Activated T-helper 1 cell treated with anti-CD3 and anti-CD28 coated beads, Interleukin-2, amount 50 U/mL, for 16 hours (primary cell): Measurements from ENCODE around the gene COL1A2.

Source experiments
- DNase-seq, 2 donors: peaks; one replicate each; pipeline ENCODE4 v3.0.0-alpha.2; 2020; ENCODE audit warnings: low read depth in 1 of 2, low spot score in 1 of 2

Gene COL1A2

GRCh38 chr7:94394437-94395140 lies at the start of gene COL1A2:
Gene COL1A2, plus strand, starts transcription at chr7:94394895. Its CDS starts 137 bp downstream, at chr7:94395032.
- no peak for DNase-seq

DNA sequence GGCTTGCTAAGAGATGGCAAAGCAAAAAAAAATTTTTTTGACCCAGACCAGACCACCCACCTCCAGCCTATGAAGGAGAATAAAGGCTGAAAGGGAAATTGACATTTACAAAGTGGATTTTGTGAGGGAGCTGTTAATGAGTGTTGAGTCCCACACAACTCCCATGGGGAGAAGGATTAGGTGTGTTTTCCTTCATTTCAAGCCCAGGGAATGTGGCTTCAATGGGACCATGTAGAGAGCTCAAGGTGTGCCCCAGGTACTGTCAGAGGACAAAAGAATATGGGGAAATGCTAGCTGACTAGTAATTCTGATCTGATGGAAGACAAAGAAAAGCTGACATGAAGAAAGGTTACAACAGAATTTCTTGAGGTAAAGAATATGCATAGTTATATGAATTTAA lies 48.8 kb upstream of the COL1A2 start:
- DNase-seq = no peak

GRCh38 chr7:94348142-94348541 lies 46.6 kb upstream of the COL1A2 start:
- DNase-seq = no peak

DNA sequence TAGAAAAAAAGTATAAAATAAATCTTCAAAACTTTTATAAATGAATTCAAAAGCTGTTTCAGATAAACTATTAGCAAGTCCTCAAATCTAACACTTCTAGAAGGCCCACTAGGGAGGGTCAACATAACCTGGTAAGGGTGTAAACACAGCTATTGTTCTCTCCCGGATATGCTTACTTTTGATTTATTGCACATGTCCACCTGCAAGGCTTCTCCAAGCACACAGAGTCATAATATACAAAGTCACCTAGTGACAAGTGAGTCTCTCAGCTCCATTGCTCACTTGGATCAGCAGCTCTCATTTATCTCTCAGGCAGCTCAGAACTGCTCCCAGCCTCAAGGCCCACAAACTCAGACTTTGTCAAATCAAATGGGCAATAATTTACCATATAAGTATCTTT lies 44.0 kb upstream of the COL1A2 start:
- no peak for DNase-seq

DNA sequence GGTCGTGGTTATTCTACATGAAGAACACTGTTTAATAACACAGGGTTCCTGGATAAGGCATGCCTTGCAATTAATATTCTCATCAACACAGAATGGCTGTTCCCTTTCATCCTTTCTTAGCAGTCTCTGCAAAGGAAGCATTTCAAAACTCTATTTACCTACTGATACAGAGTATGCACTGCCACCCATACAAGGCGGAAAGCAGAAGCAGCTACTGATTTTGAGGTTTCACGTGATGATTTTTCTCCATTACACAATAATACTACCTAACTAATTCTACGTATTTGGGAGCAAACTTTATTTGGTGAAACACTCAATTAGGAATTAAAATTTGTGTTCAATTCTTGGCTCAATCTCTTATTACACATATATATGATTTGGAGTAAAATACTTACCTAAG lies 43.0 kb upstream of the COL1A2 start:
- DNase-seq = no peak

DNA sequence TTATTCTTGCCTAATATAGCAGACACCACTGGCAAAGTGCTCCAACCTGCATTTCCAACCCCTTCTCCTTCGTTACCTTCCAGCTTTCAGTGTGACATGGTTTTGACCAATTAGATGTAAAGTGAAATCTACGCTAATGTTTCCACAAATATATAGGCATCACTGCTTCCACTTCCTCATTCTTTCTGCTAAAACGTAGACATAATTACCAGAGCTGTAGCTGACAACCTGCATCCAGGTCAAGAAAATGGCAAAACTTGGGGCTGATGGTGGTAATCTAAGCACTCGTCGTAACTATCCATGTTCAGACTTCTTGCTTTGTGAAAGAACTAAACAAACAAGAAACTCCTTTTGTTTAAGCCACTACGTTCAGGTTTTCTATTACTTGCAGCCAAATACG lies 41.8 kb upstream of the COL1A2 start:
- DNase-seq = no peak

DNA sequence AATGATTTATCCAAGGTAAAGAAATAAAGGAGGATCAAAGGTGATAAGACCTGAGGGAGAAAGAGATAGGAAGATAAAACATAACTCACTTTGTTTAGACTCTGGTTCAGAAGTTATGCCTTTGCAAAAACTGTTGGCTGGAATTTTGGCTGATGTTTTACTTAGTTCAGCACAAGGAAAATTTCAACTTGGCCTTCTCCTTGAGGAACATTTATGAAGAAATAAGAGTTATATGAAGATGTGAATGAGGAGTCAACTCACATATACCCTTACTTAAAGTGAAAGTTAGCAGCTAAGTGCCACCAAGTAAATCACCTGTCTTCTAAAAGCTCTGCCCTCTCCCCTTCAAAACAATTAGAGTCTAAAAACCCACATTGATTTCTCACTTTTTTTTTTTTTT lies 39.7 kb upstream of the COL1A2 start:
- DNase-seq = no peak

DNA sequence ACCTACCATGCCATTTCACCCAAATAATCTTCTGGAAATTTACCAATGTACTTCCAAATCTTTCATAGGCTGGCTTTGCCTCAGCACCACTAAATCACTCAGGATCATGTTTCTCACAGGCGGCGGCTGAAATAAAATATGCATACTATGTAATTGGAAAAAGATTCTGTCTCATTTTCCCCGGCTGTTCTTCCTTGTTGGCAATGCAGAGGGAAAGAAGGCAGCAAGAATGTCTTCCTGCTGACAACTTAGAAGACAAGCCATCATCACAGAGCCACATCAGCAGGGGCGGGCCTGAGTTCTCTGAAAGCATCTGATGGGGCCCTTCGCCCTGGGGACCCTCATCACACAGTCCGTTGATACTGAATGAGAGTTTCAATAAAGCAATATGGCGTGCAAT lies 39.2 kb upstream of the COL1A2 start:
- DNase-seq = no peak

- DNase-seq = no peak
Measured at GRCh38 chr7:94357076-94357475, 37.6 kb upstream of the COL1A2 start.

DNA sequence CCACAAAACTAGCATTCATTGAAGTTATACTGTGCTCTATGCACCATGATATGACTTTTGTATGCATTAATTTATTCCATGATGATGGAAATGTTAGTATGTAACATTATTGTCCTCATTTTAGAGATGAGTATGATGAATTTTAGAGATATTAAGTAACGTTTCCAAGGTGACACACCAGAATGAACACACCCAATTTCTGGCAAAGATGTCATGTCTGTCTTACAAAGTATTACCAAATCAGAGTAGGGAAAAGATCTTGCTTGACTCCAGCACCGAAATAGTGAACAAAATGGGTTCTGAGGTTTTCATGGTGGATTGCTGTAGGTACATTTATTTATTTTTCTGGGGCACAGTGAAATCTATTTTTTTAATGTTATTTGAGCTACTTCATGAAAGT lies 33.8 kb upstream of the COL1A2 start:
- no peak for DNase-seq

GRCh38 chr7:94362276-94362675 lies 32.4 kb upstream of the COL1A2 start:
- no peak for DNase-seq

- no peak for DNase-seq
Measured at GRCh38 chr7:94364816-94365215, 29.9 kb upstream of the COL1A2 start.

DNA sequence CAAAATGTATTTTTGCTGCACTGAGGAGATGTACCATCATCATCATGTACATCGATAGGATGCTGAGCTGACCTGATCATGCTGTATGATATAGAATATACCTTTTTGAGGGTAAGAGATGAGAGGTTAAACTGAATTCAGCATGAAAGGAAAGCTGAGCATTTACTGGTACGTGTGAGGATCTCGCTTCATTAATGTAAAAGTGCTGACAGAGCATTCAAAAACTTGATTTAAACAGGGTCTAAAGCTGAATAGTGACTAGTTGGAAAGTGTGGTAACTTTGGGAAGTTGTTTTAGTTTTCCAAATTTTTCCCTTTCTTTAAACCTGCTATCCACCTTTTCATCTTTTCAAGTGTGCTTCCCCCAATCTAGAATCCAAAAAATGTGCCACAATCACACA lies 28.5 kb upstream of the COL1A2 start:
- no peak for DNase-seq

DNA sequence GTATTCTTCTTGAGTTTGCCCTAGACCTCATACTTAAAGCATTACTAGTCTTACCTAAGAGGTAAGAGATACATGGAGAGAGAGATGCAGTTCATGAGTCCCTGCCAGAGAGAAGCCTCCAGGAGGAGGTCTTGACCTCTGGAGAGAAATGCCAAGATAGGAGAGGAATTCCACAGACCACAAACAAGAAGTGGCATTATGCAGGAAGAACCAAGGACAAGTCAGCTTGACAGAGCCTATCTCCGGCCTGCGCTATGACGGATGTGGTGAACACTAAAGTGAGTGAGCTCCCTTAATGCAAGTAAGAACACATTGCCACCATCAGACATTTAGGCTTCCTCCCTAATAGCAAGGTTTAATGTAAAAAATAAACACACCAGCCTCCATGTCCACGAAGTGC lies 27.9 kb upstream of the COL1A2 start:
- DNase-seq = no peak

DNA sequence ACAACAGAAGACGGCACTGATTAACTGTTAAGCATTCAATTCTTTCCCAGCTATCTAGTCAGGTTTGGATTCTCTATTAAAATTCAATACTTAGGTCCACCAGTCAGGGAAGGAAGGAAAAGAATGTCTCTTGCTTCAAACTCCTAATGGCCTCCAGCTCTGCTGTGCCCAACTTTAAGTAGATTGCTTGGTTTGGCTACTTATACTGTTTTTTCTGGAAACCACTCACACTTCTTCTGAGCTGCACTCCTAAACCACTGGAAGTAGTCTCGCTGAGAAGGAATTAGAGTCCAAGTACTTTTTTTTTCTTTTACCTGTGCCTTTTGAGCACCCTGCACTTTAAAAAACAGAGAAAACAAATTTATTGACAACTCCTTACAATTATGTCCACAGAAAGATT lies 26.7 kb upstream of the COL1A2 start:
- DNase-seq = no peak

GRCh38 chr7:94368371-94368791 lies 26.3 kb upstream of the COL1A2 start:
- no peak for DNase-seq

GRCh38 chr7:94374231-94374630 lies 20.5 kb upstream of the COL1A2 start:
- DNase-seq = no peak

DNA sequence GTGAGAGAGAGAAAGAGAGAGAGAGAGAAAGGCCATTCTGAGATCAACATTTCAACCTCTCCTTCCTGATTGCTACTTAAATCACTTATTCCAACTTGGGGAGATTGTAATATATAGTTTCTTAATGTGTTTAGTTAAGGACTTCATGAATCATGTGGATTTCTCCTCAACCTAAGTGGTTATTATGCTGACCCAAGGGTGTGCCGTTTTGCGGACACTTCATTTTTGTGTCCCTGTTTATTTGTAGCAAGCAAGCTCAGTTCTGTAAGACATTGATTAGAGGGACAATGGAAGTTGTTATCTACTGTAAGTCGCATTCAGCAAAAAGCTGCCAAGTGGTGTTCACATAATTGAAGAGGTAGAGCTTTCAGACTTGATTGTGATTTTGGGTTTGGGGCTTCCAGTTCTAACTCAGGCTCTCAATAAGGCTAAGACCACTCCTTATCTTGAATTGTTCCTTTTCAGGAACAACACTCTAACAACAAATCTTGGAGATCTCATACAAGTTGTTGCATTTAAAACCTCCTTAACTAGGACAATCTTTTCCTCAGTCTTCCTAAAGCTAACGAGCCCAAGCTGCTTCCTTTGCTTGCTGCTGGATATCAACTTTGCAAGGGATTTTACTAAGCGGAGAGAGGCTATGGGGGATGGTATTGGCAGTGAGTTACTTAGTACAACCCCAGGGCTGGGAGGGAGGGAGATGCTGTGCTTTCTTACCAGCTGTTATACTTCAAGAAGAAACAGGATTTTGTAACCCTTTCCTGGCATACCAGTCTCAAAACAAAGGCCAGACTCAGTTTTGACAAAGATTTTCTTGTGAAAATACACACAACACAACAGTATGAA lies 19.8 kb upstream of the COL1A2 start:
- no peak for DNase-seq

DNA sequence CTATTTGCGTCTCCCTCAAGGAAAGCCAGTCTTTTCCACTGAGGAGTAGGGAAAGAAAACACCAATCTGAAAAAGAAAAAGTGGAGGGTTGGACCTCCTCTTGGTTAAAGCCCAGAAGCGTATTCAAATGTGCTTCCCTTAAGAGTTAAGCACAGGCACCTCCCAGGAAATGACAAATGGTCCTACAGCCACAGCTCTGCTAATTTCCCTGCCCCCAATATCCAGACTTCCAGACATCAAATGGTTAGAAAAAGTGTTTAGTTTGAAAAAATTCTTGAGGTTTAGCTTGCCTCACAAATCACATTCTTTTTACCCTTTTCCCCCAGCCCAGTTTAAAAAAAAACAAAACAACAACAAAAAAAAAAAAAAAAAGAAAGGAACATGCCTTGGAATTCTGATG lies 19.0 kb upstream of the COL1A2 start:
- DNase-seq = no peak

DNA sequence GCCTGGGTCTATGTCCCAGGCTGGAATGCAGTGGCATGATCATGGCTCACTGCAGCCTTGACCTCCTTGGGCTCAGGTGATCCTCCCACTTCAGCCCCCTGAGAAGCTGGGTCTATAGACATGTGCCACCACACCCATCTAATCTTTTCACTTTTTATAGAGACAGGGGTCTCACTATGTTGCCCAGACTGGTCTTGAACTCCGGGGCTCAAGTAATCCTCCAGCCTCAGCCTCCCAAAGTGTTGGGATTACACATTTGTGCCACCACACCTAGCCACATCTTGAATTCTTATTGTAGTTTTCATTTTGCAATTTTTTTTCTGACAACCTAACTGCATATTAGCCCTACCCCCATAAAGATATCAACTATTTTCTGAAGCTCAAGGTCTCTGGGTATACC lies 18.4 kb upstream of the COL1A2 start:
- no peak for DNase-seq

DNA sequence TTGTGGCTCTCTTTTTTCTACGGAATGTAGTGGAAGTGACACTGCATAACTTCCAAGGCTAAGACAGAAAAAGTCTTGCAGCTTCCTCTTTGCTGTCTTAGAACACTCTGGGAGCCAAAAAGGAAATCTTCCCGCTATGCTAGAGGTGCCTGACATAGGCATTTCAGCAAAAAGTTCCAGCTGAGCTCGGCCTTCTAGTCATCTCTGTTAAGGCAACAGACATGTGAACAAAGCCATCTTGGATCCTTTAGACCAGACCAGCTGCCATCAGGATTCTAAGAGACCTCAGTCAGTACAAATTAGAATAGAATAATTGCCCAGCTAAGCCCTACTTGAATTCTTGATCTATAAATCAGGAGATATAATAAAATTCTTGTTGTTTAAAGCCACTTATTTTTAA lies 16.3 kb upstream of the COL1A2 start:
- no peak for DNase-seq

GRCh38 chr7:94380264-94380663 lies 14.4 kb upstream of the COL1A2 start:
- no peak for DNase-seq

DNA sequence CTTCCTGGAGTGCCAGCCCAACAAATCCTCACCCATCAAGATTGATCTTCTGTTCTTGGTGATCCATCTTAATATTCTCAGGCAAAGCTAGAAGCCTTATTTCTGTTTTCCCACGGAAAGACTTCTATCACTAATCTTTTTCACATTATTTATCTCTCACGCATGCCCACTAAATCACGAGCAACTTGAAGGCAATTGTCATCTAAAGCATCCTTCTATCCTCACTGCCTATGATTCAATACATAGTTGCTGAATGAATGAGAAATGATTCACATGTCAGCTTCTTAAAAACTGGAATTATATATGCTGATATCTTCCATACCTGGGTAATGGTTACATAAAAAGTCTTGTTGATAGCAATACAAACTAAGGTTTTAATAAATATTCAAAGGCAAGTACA lies 12.6 kb upstream of the COL1A2 start:
- DNase-seq = no peak
